ENCODE results near the gene CAPN7.

CAPN7 gene

GRCh38 chr3:15265655-15266509, 59.8 kb downstream of the CAPN7 start:
- no peak overlapping the region for H3K4me3 ChIP-seq (replicated peaks in 1 of 2; ENCODE audit: low read depth in 2 of 2, low read length in 2 of 2)
- DNase-seq (ENCODE audit: low read depth in 2 of 2) = no peak
- TF ChIP-seq CTCF (IDR thresholded peaks at IDR 0.05; ENCODE audit: low read depth, low read length) = no peak

GRCh38 chr3:15266510-15267376, 60.7 kb downstream of the CAPN7 start:
- TF ChIP-seq CTCF (IDR thresholded peaks at IDR 0.05; ENCODE audit: low read depth, low read length) = no peak
- no peak for DNase-seq (ENCODE audit: low read depth in 2 of 2)
- no peak overlapping the region for H3K4me3 ChIP-seq (replicated peaks in 1 of 2; ENCODE audit: low read depth in 2 of 2, low read length in 2 of 2)

- no peak for DNase-seq (ENCODE audit: low read depth in 2 of 2)
Observed at GRCh38 chr3:15267502-15267901, 61.5 kb downstream of the CAPN7 start.

GRCh38 chr3:15268033-15268631, 62.1 kb downstream of the CAPN7 start:
- H3K4me3 ChIP-seq (replicated peaks in 1 of 2; ENCODE audit: low read depth in 2 of 2, low read length in 2 of 2) = no peak overlapping the region
- DNase-seq (ENCODE audit: low read depth in 2 of 2) = peak; percentile 91 to 93
- peak; percentile 97 for TF ChIP-seq CTCF (IDR thresholded peaks at IDR 0.05; ENCODE audit: low read depth, low read length)

More at GRCh38 chr3:15267502-15267901, 61.5 kb downstream of the CAPN7 start:
- no peak overlapping the region for H3K4me3 ChIP-seq (replicated peaks in 1 of 2; ENCODE audit: low read depth in 2 of 2, low read length in 2 of 2)
- no peak for TF ChIP-seq CTCF (IDR thresholded peaks at IDR 0.05; ENCODE audit: low read depth, low read length)

GRCh38 chr3:15269091-15269989, 63.3 kb downstream of the CAPN7 start:
- peak; percentile 96 to 97 for DNase-seq (ENCODE audit: low read depth in 2 of 2)
- no peak for TF ChIP-seq CTCF (IDR thresholded peaks at IDR 0.05; ENCODE audit: low read depth, low read length)
- peak overlapping the region in 1 of 2 donors; percentile 15 for H3K4me3 ChIP-seq (replicated peaks in 1 of 2; ENCODE audit: low read depth in 2 of 2, low read length in 2 of 2)

- DNase-seq (ENCODE audit: low read depth in 2 of 2) = no peak
- TF ChIP-seq CTCF (IDR thresholded peaks at IDR 0.05; ENCODE audit: low read depth, low read length) = no peak
- H3K4me3 ChIP-seq (replicated peaks in 1 of 2; ENCODE audit: low read depth in 2 of 2, low read length in 2 of 2) = no peak overlapping the region
Observed at GRCh38 chr3:15271030-15271429, 65.0 kb downstream of the CAPN7 start.
